ENCODE results near the gene NFKBIL1. TPM values are rescaled to one million over a fixed set of nuclear protein-coding genes. Genes with fewer than 3 reads are reported as not detected.

Gene NFKBIL1
- polyA plus RNA-seq, 2 of the 4 experiments (the other 2 are of a cell fraction), result 5.2 to 9.0 TPM

- no peaks in the 10 kb centered on the region for H3K9me3 ChIP-seq
- 72% methylated on average over 9 of the region's 9 CpGs for WGBS (ENCODE audit: missing lambda C conversion rate)
- no peaks in the 10 kb centered on the region for H3K4me1 ChIP-seq
- FAIRE-seq (no peak), DNase-seq (ENCODE audit: low read depth in 1 of 2, low spot score in 1 of 2) (no peak), ATAC-seq (no peak)
- no peak overlapping the region for H3K4me2 ChIP-seq
- ChIA-PET CTCF (interaction anchor here (1.6 kb wide), 1 partner anchor 9 kb away, joined by 6 read pairs; the partner anchor contains the start of gene DDX39B), POLR2A (interaction anchor here (1.4 kb wide), 1 partner anchor 9 kb away, joined by 6 read pairs; the partner anchor contains the start of gene DDX39B)
- H3K27ac ChIP-seq, result no peak overlapping the region
- TF ChIP-seq POLR2AphosphoS2 (conservative IDR thresholded peaks at IDR 0.05; ENCODE audit: low read length) (no peak), ZNF302 (CRISPR knock-in tag; IDR thresholded peaks at IDR 0.05) (no peak), JUN (IDR thresholded peaks at IDR 0.05) (no peak), CTCF (IDR thresholded peaks at IDR 0.05) (no peak), RFX5 (IDR thresholded peaks at IDR 0.05) (no peak), NR3C1 (IDR thresholded peaks at IDR 0.05) (no peak), HES2 (IDR thresholded peaks at IDR 0.05) (no peak), CEBPB (IDR thresholded peaks at IDR 0.05) (no peak), ZSCAN20 (CRISPR knock-in tag; IDR thresholded peaks at IDR 0.05) (no peak), NFE2L2 (conservative IDR thresholded peaks at IDR 0.05; ENCODE audit: low read length) (no peak), ESRRA (IDR thresholded peaks at IDR 0.05; ENCODE audit: borderline replicate concordance, low read length) (no peak), PBX3 (IDR thresholded peaks at IDR 0.05) (no peak), RAD21 (conservative IDR thresholded peaks at IDR 0.05 in 1 of 2, IDR thresholded peaks at IDR 0.05 in 1 of 2) (no peak), TP53 (CRISPR knock-in tag; IDR thresholded peaks at IDR 0.05) (no peak)
- TF ChIP-seq, protein P1, sequence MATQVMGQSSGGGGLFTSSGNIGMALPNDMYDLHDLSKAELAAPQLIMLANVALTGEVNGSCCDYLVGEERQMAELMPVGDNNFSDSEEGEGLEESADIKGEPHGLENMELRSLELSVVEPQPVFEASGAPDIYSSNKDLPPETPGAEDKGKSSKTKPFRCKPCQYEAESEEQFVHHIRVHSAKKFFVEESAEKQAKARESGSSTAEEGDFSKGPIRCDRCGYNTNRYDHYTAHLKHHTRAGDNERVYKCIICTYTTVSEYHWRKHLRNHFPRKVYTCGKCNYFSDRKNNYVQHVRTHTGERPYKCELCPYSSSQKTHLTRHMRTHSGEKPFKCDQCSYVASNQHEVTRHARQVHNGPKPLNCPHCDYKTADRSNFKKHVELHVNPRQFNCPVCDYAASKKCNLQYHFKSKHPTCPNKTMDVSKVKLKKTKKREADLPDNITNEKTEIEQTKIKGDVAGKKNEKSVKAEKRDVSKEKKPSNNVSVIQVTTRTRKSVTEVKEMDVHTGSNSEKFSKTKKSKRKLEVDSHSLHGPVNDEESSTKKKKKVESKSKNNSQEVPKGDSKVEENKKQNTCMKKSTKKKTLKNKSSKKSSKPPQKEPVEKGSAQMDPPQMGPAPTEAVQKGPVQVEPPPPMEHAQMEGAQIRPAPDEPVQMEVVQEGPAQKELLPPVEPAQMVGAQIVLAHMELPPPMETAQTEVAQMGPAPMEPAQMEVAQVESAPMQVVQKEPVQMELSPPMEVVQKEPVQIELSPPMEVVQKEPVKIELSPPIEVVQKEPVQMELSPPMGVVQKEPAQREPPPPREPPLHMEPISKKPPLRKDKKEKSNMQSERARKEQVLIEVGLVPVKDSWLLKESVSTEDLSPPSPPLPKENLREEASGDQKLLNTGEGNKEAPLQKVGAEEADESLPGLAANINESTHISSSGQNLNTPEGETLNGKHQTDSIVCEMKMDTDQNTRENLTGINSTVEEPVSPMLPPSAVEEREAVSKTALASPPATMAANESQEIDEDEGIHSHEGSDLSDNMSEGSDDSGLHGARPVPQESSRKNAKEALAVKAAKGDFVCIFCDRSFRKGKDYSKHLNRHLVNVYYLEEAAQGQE (IDR thresholded peaks at IDR 0.05), result no peak
- TF ChIP-seq, protein P2, sequence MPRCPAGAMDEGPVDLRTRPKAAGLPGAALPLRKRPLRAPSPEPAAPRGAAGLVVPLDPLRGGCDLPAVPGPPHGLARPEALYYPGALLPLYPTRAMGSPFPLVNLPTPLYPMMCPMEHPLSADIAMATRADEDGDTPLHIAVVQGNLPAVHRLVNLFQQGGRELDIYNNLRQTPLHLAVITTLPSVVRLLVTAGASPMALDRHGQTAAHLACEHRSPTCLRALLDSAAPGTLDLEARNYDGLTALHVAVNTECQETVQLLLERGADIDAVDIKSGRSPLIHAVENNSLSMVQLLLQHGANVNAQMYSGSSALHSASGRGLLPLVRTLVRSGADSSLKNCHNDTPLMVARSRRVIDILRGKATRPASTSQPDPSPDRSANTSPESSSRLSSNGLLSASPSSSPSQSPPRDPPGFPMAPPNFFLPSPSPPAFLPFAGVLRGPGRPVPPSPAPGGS (IDR thresholded peaks at IDR 0.05), result no peak
- no peak overlapping the region for H3K4me3 ChIP-seq
These were observed 14.6 kb upstream of the NFKBIL1 start for GRCh38 chr6:31532644-31533454.

DNA sequence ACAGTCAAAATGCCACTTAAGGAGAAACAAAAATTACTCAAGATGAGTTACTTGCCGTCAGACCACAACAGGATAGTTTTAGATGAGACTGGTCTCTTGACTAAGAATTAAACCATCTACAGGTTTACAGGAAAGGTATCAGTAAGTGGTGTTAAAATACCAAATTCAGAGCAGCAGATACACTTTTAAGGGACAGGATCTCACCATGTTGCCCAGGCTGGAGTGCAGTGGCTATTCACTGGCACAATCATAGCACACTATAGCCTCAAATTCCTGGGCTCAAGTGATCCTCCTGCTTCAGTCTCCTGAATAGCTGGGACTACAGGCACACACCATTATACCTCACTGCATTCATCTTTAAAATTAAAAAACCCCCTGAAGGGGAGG lies 14.0 kb upstream of the NFKBIL1 start:
- ATAC-seq (no peak), FAIRE-seq (no peak), DNase-seq (ENCODE audit: low read depth in 1 of 2, low spot score in 1 of 2) (no peak)
- 96% methylated on average over 1 of the region's 1 CpG for WGBS (ENCODE audit: missing lambda C conversion rate)
- peaks cover 4% of the 10 kb centered on the region; the same call in 2 of the 3 replicates for H3K4me1 ChIP-seq
- no peaks in the 10 kb centered on the region for H3K9me3 ChIP-seq
- no peak overlapping the region for H3K4me2 ChIP-seq
- H3K27ac ChIP-seq, result no peak overlapping the region
- ChIA-PET CTCF (interaction anchor here (0.6 to 1.1 kb wide), 2 partner anchors 22 to 68 kb away, joined by 4 read pairs; no protein-coding TSS in a partner anchor), POLR2A (no interaction called here)
- no peak overlapping the region for H3K4me3 ChIP-seq
- TF ChIP-seq ZSCAN20 (CRISPR knock-in tag; IDR thresholded peaks at IDR 0.05), result no peak
- TF ChIP-seq FOSB (CRISPR knock-in tag; IDR thresholded peaks at IDR 0.05), result no peak
- TF ChIP-seq ELK1 (IDR thresholded peaks at IDR 0.05; ENCODE audit: low read depth, low read length), result no peak
- TF ChIP-seq TP53 (CRISPR knock-in tag; IDR thresholded peaks at IDR 0.05), result no peak
- TF ChIP-seq CTCF (IDR thresholded peaks at IDR 0.05), result no peak
- TF ChIP-seq RFX5 (IDR thresholded peaks at IDR 0.05), result no peak
- no peak for TF ChIP-seq FOXS1 (CRISPR knock-in tag; IDR thresholded peaks at IDR 0.05)
- TF ChIP-seq ZFP36 (IDR thresholded peaks at IDR 0.05; ENCODE audit: borderline replicate concordance, partially characterized antibody), result no peak
- no peak for TF ChIP-seq CBX8 (IDR thresholded peaks at IDR 0.05)
